Heart left ventricle (tissue), 16 donors: ENCODE measurements around the gene ARHGAP33. TPM values are rescaled to one million over a fixed set of nuclear protein-coding genes. Genes with fewer than 3 reads are reported as not detected.

Experiments
- ATAC-seq, 4 donors: fragments of 200-7000 bp; cut with Tn5 transposase; one replicate each; pipeline ENCODE4 v1.9.1; 2020 to 2022; ENCODE audit warnings: moderate library complexity in 4 of 4, mild to moderate bottlenecking in 3 of 4, moderate number of reproducible peaks in 1 of 4
- DNase-seq, 5 donors: peaks; one replicate each; pipeline ENCODE4 v3.0.0-alpha.2; 2020
- H3K27ac ChIP-seq, 12 donors: fragments of 200-600 bp; sonication (generic) in 4 of 12; one replicate each; pipeline versions ENCODE4 v1.5.0 to v1.8.0; 2016 to 2022; ENCODE audit warnings: mild to moderate bottlenecking in 2 of 12
- H3K27me3 ChIP-seq, 9 donors: fragments of 200-600 bp; sonication (generic) in 2 of 9; one replicate each; pipeline versions ENCODE4 v1.5.1 to v1.8.0; 2016 to 2022; ENCODE audit warnings: mild to moderate bottlenecking in 3 of 9
- H3K36me3 ChIP-seq, 9 donors: fragments of 200-600 bp; sonication (generic) in 2 of 9; one replicate each; pipeline versions ENCODE4 v1.5.0 to v1.8.0; 2018 to 2022; ENCODE audit warnings: mild to moderate bottlenecking in 2 of 9
- H3K4me1 ChIP-seq, 12 donors: fragments of 200-600 bp; sonication (generic) in 4 of 12; one replicate each; pipeline versions ENCODE4 v1.5.0 to v1.8.0; 2016 to 2022; ENCODE audit warnings: mild to moderate bottlenecking in 3 of 12
- H3K4me3 ChIP-seq, 12 donors: fragments of 200-600 bp; sonication (generic) in 4 of 12; one replicate each; pipeline versions ENCODE4 v1.5.0 to v1.8.0; 2017 to 2022; ENCODE audit warnings: mild to moderate bottlenecking in 9 of 12, moderate library complexity in 4 of 12
- H3K9me3 ChIP-seq, 12 donors: fragments of 200-600 bp; sonication (generic) in 4 of 12; one replicate each; pipeline versions ENCODE4 v1.5.0 to v1.8.0; 2016 to 2022; ENCODE audit warnings: mild to moderate bottlenecking in 1 of 12
- CTCF ChIP-seq, 12 donors: fragments of 200-600 bp; sonication (generic) in 4 of 12; IDR thresholded peaks; one replicate each; pipeline versions ENCODE4 v1.5.0 to v1.8.0; 2018 to 2022; ENCODE audit warnings: antibody characterized with exemption in 12 of 12, mild to moderate bottlenecking in 5 of 12
- POLR2A ChIP-seq, 2 donors: fragments of 450-650 bp; IDR thresholded peaks; one replicate each; pipeline ENCODE4 v1.6.1; 2017; ENCODE audit warnings: antibody characterized with exemption in 2 of 2, mild to moderate bottlenecking in 2 of 2, moderate library complexity in 2 of 2
- WGBS, 4 donors: extraction: QIAGEN DNeasy Blood & Tissue Kit in 2 of 4; methylation state at CpG; one replicate each; pipeline versions ENCODE4 v1.1.5 to v1.1.7; 2013 to 2018; 5-methylcytosine and 5-hydroxymethylcytosine counted together
- intact Hi-C, 10 donors: fragments of 100-400 bp; cut with DNase I; formaldehyde crosslinking; loops; one replicate each; pipeline versions ENCODE4 v1.11.1 to v1.14.2; 2022
- polyA plus RNA-seq, 2 donors: library from polyadenylated mRNA; stranded (reverse); fragments of 200-250 nt; gene quantifications; one replicate each; pipeline ENCODE4 v1.2.3, GENCODE V29; 2013
- total RNA-seq, 9 donors: library from RNA; depleted of rRNA in 2 of 9; stranded (reverse); fragments of >200 nt in 2 of 9; fragmentation: NEBNext Ultra II Directional in 3 of 9; extraction: Animal tissue kit (Norgen Biotek cat#: 25700) in 3 of 9; gene quantifications; one replicate each; pipeline versions ENCODE4 v1.1.0 to v1.2.4, GENCODE V29; 2016 to 2023
- donor health status: ischemic (EF 13 %, LVEDD 7.1; RV severe dilation, severe dysfunction).
- donor health status: healthy with polysubstance abuse.
- donor health status: DM: no; HTN: yes; CAD: no.
- donor health status: DM: no; HTN: no; CAD: no.
- donor health status: ischemic (EF 25% LVEDD 6.9; RV normal size, moderate dysfunction).
- donor health status: ischemic (EF 25% LVEDD 5.7; RV mildly dilated, moderate dysfunction).
- donor health status: healthy.
- donor health status: DM: yes; HTN: yes; CAD: no.
- donor health status: ischemic (EF 35%, LVEDD 5.7; RV mildly dilated, moderate dysfunction).
- donor health status: nonischemic (EF 11% LVEDD 7.7; RV severe dilation, severe dysfunction).
- donor health status: DM: yes; HTN: yes; CAD: no.
- donor health status: PGD.
- donor health status: ischemic (EF 29% LVEDD 5.4; RV normal size, mild dysfunction).
- donor health status: nonischemic (EF 23%, LVEDD 6.1; RV moderate dilation, normal function).

ARHGAP33 gene
- total and polyA plus RNA-seq, 11 donors, result 0.50 to 7.8 (median 3.4) TPM

DNA sequence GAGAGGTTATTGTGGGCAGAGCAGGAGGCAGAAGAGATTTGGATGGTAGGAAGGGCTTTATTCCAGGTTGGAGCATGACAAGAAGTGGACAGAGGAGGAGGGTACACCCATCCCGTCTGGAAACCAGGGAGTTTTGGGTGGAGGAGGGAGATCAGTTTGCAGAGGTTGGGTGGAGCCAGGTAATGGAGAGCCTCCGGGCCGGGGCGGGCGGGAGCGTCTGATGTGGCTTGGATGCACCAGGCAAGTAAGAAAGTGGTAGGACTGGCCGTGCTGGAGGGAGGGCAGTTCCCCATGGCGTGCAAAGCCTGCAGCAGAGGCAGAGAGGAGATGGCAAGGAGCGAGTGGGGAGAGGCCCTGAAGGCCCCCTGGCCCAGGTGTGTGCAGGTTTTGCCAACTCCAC, 44.0 kb upstream of the ARHGAP33 start:
- TF ChIP-seq CTCF (IDR thresholded peaks at IDR 0.05) (no peak), POLR2A (IDR thresholded peaks at IDR 0.05) (no peak)
- Histone ChIP-seq H3K4me1 (no peaks in the 10 kb centered on the region), H3K27ac (no peak overlapping the region), H3K4me3 (no peak overlapping the region), H3K9me3 (no peaks in the 10 kb centered on the region), H3K36me3 (peaks cover 5 to 97% (median 93%) of the 10 kb centered on the region in 9 donors), H3K27me3 (no peaks in the 10 kb centered on the region)
- WGBS, 4 donors, result 87 to 89% (median 88%) methylated on average over 9 of the region's 9 CpGs
- DNase-seq (no peak), ATAC-seq (no peak)
- intact Hi-C loops, result no loop called here

- Histone ChIP-seq H3K9me3 (no peaks in the 10 kb centered on the region), H3K36me3 (peaks cover 5 to 97% (median 93%) of the 10 kb centered on the region in 9 donors), H3K27ac (no peak overlapping the region), H3K4me1 (no peaks in the 10 kb centered on the region), H3K4me3 (no peak overlapping the region), H3K27me3 (no peaks in the 10 kb centered on the region)
- no peak for ATAC-seq
- TF ChIP-seq CTCF (IDR thresholded peaks at IDR 0.05), result no peak
- no peak for TF ChIP-seq POLR2A (IDR thresholded peaks at IDR 0.05)
- intact Hi-C loops, result no loop called here
- DNase-seq, result no peak
- 81 to 88% (median 85%) methylated on average over 20 to 21 of the region's 21 CpGs for WGBS, 4 donors
Observed at GRCh38 chr19:35731779-35732405, 43.5 kb upstream of the ARHGAP33 start.

GRCh38 chr19:35732540-35733179, 42.7 kb upstream of the ARHGAP33 start:
- no peaks in the 10 kb centered on the region for H3K4me1 ChIP-seq
- H3K4me3 ChIP-seq, result no peak overlapping the region
- ATAC-seq (no peak), DNase-seq (no peak)
- peaks cover 5 to 97% (median 93%) of the 10 kb centered on the region in 9 donors for H3K36me3 ChIP-seq
- no peak for TF ChIP-seq POLR2A (IDR thresholded peaks at IDR 0.05)
- no peak for TF ChIP-seq CTCF (IDR thresholded peaks at IDR 0.05)
- no peaks in the 10 kb centered on the region for H3K27me3 ChIP-seq
- H3K27ac ChIP-seq, result no peak overlapping the region
- 85 to 92% (median 90%) methylated on average over 16 to 25 of the region's 25 CpGs for WGBS, 4 donors
- intact Hi-C loops, result no loop called here
- no peaks in the 10 kb centered on the region for H3K9me3 ChIP-seq

DNA sequence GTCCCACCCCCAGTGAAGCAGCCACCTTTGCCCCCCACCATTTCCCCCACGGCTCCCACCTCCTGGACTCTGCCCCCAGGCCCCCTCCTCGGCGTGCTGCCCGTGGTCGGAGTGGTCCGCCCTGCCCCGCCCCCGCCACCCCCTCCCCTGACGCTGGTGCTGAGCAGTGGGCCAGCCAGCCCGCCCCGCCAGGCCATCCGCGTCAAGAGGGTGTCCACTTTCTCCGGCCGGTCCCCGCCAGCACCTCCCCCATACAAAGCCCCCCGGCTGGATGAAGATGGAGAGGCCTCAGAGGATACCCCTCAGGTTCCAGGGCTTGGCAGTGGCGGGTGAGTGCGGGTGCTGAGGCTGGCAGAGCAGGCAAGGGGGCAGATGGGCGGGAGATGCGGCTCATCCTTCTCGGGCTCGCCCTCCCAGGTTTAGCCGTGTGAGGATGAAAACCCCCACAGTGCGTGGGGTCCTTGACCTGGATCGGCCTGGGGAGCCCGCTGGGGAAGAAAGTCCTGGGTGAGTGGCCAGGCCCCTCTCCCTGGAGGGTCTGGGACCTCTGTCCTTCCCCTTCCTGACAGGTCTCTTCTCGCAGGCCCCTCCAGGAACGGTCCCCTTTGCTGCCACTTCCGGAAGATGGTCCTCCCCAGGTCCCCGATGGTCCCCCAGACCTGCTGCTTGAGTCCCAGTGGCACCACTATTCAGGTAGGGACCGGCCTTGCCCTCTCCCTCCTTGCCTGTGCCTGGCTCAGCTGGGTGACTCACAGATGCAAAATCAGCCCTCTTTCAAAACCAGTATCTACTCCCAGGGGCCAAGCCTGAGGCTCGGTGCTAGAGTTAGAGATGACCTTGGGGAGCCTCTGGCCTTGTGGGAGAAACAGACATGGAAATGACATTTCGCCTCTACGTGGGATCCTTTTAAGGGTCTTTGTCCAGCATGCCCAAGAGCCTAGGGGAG, 41.9 kb upstream of the ARHGAP33 start:
- no peak for TF ChIP-seq CTCF (IDR thresholded peaks at IDR 0.05)
- Histone ChIP-seq H3K9me3 (no peaks in the 10 kb centered on the region), H3K27ac (no peak overlapping the region), H3K36me3 (peaks cover 5 to 97% (median 93%) of the 10 kb centered on the region in 9 donors), H3K4me3 (no peak overlapping the region), H3K27me3 (no peaks in the 10 kb centered on the region), H3K4me1 (no peaks in the 10 kb centered on the region)
- WGBS, 4 donors, result 89 to 94% (median 92%) methylated on average over 34 to 35 of the region's 35 CpGs
- DNase-seq (no peak), ATAC-seq (no peak)
- intact Hi-C loops, result no loop called here
